ENCODE results near the gene ZNF580.

GRCh38 chr19:55606471-55606787 is 34.4 kb upstream of the ZNF580 start:
- TF ChIP-seq POLR2A (IDR thresholded peaks at IDR 0.05; ENCODE audit: low read length) (no peak), GATA1 (IDR thresholded peaks at IDR 0.05; ENCODE audit: low read depth, low read length) (no peak)
